Left ventricle myocardium inferior (tissue), 1 donor: Measurements from ENCODE around the gene DCAF17. TPM values are rescaled to one million over a fixed set of nuclear protein-coding genes. Genes with fewer than 3 reads are reported as not detected.

Experiments
- DNase-seq: peaks from one replicate; pipeline ENCODE4 v3.0.0-alpha.2; 2020
- H3K27ac ChIP-seq: fragments of 200-600 bp; replicated peaks from 2 replicates; pipeline ENCODE4 v1.8.0; 2021
- H3K27me3 ChIP-seq: fragments of 200-600 bp; 2 replicates; pipeline ENCODE4 v1.8.0; 2021; ENCODE audit warnings: low read depth
- H3K36me3 ChIP-seq: fragments of 200-600 bp; 2 replicates; pipeline ENCODE4 v1.8.0; 2021
- H3K4me1 ChIP-seq: fragments of 200-600 bp; 2 replicates; pipeline ENCODE4 v1.8.0; 2021
- H3K4me3 ChIP-seq: fragments of 200-600 bp; 2 replicates; pipeline ENCODE4 v1.8.0; 2021; ENCODE audit warnings: mild to moderate bottlenecking, moderate library complexity
- H3K9me3 ChIP-seq: fragments of 200-600 bp; replicated peaks from 2 replicates; pipeline ENCODE4 v1.8.0; 2021
- intact Hi-C: fragments of 100-400 bp; cut with micrococcal nuclease; formaldehyde crosslinking; loops from one replicate; pipeline ENCODE4 v1.11.0; 2022
- total RNA-seq: library from RNA; stranded (reverse); fragmentation: NEBNext Ultra II Directional; extraction: Animal tissue kit (Norgen Biotek cat#: 25700); gene quantifications from one replicate; pipeline ENCODE4 v1.2.1, GENCODE V29; 2021
- TF ChIP-seq, protein P1 (sequence below): fragments of 200-600 bp; IDR thresholded peaks from 2 replicates; pipeline ENCODE4 v1.8.0; 2021; ENCODE audit warnings: antibody characterized with exemption, mild to moderate bottlenecking, borderline replicate concordance
- donor health status: DM: no; HTN: yes; CAD: no; lungs with severe emphysema.

DCAF17 gene
- total RNA-seq, 1 donor from 2014 or later = 5.2 TPM

DNA sequence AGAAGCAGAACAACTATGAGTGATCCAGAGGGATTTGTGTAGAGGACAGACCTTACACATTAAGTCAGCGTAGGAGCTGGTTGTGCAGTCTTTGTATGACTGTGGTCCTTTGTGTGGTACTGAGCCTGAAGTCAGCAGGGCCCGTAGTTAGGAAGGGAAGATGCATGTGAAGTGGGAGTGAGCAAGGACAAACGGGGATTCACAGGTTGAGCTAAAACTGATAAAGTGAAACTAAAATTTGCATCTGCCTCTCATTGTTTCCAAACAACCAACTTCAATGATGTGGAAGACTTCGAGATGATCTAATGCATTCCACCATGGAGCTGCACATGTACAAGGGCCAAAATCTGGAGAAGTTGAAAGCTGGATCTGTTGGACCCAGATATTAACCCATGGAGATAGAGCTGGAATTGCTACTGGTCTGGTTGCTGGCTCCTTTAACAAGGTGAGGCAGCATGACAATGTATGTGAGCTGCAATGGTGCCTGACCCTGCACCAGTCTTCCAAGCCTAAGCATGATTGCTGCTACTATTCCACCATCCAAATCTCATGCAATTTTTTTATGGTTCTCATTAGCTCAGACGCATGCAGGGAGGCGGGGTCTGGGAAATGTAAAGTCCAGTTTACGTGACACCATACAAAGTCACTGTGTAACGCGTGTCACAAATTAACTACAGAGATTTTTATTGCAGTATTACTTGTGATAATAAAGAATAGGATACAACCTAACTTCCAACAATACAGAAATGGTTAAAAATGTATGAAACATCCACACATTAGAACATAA is 76.1 kb downstream of the DCAF17 start:
- Histone ChIP-seq H3K4me1 (peaks cover 16% of the 10 kb centered on the region), H3K36me3 (no peaks in the 10 kb centered on the region), H3K9me3 (no peaks in the 10 kb centered on the region), H3K27ac (no peak overlapping the region), H3K4me3 (no peak overlapping the region), H3K27me3 (no peaks in the 10 kb centered on the region)
- DNase-seq = no peak
- intact Hi-C loops = no loop called here
- TF ChIP-seq, protein P1, sequence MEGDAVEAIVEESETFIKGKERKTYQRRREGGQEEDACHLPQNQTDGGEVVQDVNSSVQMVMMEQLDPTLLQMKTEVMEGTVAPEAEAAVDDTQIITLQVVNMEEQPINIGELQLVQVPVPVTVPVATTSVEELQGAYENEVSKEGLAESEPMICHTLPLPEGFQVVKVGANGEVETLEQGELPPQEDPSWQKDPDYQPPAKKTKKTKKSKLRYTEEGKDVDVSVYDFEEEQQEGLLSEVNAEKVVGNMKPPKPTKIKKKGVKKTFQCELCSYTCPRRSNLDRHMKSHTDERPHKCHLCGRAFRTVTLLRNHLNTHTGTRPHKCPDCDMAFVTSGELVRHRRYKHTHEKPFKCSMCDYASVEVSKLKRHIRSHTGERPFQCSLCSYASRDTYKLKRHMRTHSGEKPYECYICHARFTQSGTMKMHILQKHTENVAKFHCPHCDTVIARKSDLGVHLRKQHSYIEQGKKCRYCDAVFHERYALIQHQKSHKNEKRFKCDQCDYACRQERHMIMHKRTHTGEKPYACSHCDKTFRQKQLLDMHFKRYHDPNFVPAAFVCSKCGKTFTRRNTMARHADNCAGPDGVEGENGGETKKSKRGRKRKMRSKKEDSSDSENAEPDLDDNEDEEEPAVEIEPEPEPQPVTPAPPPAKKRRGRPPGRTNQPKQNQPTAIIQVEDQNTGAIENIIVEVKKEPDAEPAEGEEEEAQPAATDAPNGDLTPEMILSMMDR = no peak

DNA sequence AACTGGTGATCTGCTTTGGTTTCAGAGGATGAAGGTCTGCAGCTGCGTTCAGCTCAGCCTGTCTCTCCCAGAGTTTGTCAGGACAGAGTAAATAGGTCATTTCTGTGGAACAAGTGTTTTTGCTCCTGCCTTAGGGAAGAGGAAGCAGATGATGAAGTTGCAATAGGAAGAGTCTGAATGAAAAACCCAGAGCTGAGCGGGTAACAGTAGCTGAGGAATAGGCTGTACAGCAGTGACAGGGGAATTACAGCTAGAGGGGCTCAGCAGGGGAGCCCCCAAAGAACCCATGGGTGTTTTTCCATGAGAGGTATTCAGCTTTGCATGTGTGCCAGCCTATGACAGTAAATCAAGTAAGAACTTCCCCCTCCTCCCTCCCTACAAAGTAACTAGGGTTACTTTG is 78.0 kb downstream of the DCAF17 start:
- DNase-seq = no peak
- Histone ChIP-seq H3K4me1 (peaks cover 16% of the 10 kb centered on the region), H3K9me3 (no peaks in the 10 kb centered on the region), H3K27ac (no peak overlapping the region), H3K36me3 (no peaks in the 10 kb centered on the region), H3K4me3 (no peak overlapping the region), H3K27me3 (no peaks in the 10 kb centered on the region)
- TF ChIP-seq, protein P1 = no peak
- intact Hi-C loops = no loop called here

DNA sequence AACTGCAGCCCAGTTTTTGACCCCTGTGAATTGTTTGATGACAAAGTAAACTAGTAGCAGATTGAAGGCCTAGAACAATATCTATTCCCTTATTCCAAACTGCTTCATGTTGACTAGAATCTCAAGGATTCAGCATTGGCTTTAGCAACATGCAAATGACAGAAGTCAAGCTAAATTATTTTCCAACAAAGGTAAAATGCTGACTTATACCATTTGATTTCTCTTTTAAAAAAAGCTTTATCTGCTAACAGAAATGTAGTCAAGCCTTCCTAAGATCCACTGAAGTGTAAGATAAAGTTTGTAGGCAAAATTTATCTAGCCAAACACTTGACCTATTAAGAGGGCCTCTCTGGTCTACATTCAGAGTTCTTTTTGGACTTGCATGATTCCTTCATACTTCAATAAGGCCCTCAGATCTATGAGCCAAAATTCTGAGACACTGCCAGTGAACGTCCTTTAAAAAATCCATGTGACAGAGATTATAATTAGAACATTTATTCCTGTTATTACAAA is 78.7 kb downstream of the DCAF17 start:
- no peak overlapping the region for H3K4me3 ChIP-seq
- H3K36me3 ChIP-seq = no peaks in the 10 kb centered on the region
- H3K27me3 ChIP-seq = no peaks in the 10 kb centered on the region
- no peak overlapping the region for H3K27ac ChIP-seq
- no peaks in the 10 kb centered on the region for H3K9me3 ChIP-seq
- DNase-seq = no peak
- peaks cover 16% of the 10 kb centered on the region for H3K4me1 ChIP-seq
- intact Hi-C loops = no loop called here
- TF ChIP-seq, protein P1 = no peak

DNA sequence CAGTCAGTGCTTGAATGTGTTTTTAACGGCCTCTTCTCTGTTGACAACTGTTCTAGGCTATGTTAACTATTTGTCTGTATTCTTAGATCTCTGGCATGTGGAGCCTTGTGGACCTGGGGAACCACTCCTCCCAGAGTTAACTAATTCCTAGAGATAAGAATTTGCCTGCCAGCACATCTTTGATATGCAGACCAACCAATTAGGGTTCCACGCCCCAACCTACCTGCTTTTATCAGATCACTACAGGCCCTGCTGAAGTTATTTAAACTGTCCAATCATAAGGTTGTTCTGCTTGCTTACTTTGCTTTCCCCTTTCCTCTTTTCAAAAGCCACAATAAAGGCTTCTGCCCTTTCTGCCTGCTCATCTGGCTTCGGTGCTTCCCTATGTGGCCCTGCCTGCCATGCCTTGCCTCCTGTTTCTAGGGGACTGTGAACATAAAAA is 79.7 kb downstream of the DCAF17 start:
- Histone ChIP-seq H3K4me3 (no peak overlapping the region), H3K36me3 (no peaks in the 10 kb centered on the region), H3K27me3 (no peaks in the 10 kb centered on the region), H3K4me1 (peaks cover 16% of the 10 kb centered on the region), H3K27ac (no peak overlapping the region), H3K9me3 (no peaks in the 10 kb centered on the region)
- no peak for DNase-seq
- intact Hi-C loops = no loop called here
- TF ChIP-seq, protein P1 = no peak

DNA sequence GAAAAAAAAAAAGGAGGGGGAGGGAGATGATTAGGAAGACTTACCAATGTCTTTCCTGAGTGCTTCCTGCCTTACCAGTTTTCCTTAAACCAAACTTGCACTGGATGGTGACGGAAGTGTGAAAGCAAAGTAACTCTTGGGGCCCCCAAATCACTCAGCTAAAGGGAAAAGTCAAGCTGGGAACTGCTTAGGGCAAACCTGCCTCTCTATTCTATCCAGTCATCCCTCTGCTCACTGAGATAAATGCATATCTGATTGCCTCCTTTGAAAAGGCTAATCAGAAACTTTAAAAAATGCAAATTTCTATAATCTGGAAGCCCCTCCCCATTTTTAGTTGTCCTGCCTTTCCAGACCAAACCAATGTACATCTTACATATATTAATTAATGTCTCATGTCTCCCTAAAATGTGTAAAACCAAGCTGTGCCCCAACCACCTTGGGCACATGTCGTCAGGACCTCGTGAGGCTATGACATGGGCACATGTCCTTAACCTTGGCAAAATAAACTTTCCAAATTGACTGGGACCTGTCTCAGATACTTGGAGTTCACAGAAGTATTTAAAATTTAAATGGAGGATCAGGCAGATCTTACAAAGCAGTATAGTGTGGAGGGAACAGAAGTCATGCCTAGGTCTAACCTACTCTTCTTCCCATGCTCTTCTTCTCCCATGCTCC is 81.0 kb downstream of the DCAF17 start:
- no peaks in the 10 kb centered on the region for H3K36me3 ChIP-seq
- H3K27me3 ChIP-seq = no peaks in the 10 kb centered on the region
- no peak for DNase-seq
- no peak overlapping the region for H3K27ac ChIP-seq
- no peaks in the 10 kb centered on the region for H3K9me3 ChIP-seq
- H3K4me1 ChIP-seq = peaks cover 18% of the 10 kb centered on the region
- no peak overlapping the region for H3K4me3 ChIP-seq
- intact Hi-C loops = no loop called here
- TF ChIP-seq, protein P1 = no peak
